H9 (cell line): ENCODE data around the gene FCRL2. TPM values are rescaled to one million over a fixed set of nuclear protein-coding genes. Genes with fewer than 3 reads are reported as not detected.

Source experiments
- DNase-seq: peaks from one replicate; pipeline ENCODE4 v3.0.0-alpha.2; 2017
- H2AFZ ChIP-seq: one replicate; pipeline ENCODE4 v1.6.1; 2013; ENCODE audit warnings: mild to moderate bottlenecking, low read length, control low read depth, moderate library complexity
- H2AK5ac ChIP-seq: 2 replicates; pipeline ENCODE4 v1.6.1; 2013; ENCODE audit warnings: low read length, control low read depth, mixed read lengths; ENCODE audit not compliant: insufficient read length
- H2BK120ac ChIP-seq: one replicate; pipeline ENCODE4 v1.6.1; 2013; ENCODE audit warnings: low read depth, mild to moderate bottlenecking, low read length, control low read depth, inconsistent platforms; ENCODE audit not compliant: poor library complexity, severe bottlenecking
- H2BK12ac ChIP-seq: 2 replicates; pipeline ENCODE4 v1.6.1; 2013; ENCODE audit warnings: low read length, control low read depth, mixed read lengths, low read depth; ENCODE audit not compliant: insufficient read length
- H2BK15ac ChIP-seq: 2 replicates; pipeline ENCODE4 v1.6.1; 2013; ENCODE audit warnings: low read depth, low read length, control low read depth
- H2BK20ac ChIP-seq: one replicate; pipeline ENCODE4 v1.6.1; 2013; ENCODE audit warnings: low read depth, mild to moderate bottlenecking, low read length, control low read depth, inconsistent platforms; ENCODE audit not compliant: poor library complexity, severe bottlenecking
- H2BK5ac ChIP-seq: 2 replicates; pipeline ENCODE4 v1.6.1; 2013; ENCODE audit warnings: low read length, control low read depth, mixed read lengths; ENCODE audit not compliant: insufficient read length
- H3K14ac ChIP-seq: 2 replicates; pipeline ENCODE4 v1.6.1; 2013; ENCODE audit warnings: low read length, control low read depth; ENCODE audit not compliant: insufficient read depth
- H3K18ac ChIP-seq: 2 replicates; pipeline ENCODE4 v1.6.1; 2013; ENCODE audit warnings: low read depth, mild to moderate bottlenecking, mixed read lengths, low read length, control low read depth; ENCODE audit not compliant: insufficient read length
- H3K23ac ChIP-seq: 2 replicates; pipeline ENCODE4 v1.6.1; 2013; ENCODE audit warnings: low read length, control low read depth, mixed read lengths, low read depth; ENCODE audit not compliant: insufficient read length
- H3K23me2 ChIP-seq: 2 replicates; pipeline ENCODE4 v1.6.1; 2013; ENCODE audit warnings: low read depth, mild to moderate bottlenecking, mixed read lengths, low read length, control low read depth; ENCODE audit not compliant: insufficient read length, poor library complexity, severe bottlenecking
- H3K27ac ChIP-seq: 2 replicates; pipeline ENCODE4 v1.5.1; 2013; ENCODE audit warnings: low read length, control low read depth, mixed read lengths, low read depth; ENCODE audit not compliant: insufficient read length
- H3K27me3 ChIP-seq: 2 replicates; pipeline ENCODE4 v1.6.1; 2013; ENCODE audit warnings: low read length, control low read depth, inconsistent platforms; ENCODE audit not compliant: insufficient read depth
- H3K4ac ChIP-seq: 2 replicates; pipeline ENCODE4 v1.6.1; 2013; ENCODE audit warnings: low read depth, mild to moderate bottlenecking, control low read depth, inconsistent platforms, low read length, moderate library complexity
- H3K4me1 ChIP-seq: 2 replicates; pipeline ENCODE4 v1.6.1; 2013; ENCODE audit warnings: low read length, control low read depth, inconsistent platforms; ENCODE audit not compliant: insufficient read depth
- H3K4me2 ChIP-seq: 2 replicates; pipeline ENCODE4 v1.6.1; 2013; ENCODE audit warnings: low read length, control low read depth, mixed read lengths; ENCODE audit not compliant: insufficient read length, insufficient read depth
- H3K56ac ChIP-seq: 2 replicates; pipeline ENCODE4 v1.6.1; 2013; ENCODE audit warnings: low read depth, mild to moderate bottlenecking, mixed read lengths, low read length, control low read depth; ENCODE audit not compliant: insufficient read length
- H3K79me1 ChIP-seq: 2 replicates; pipeline ENCODE4 v1.6.1; 2013; ENCODE audit warnings: low read depth, mild to moderate bottlenecking, moderate library complexity, low read length, control low read depth, inconsistent platforms; ENCODE audit not compliant: insufficient read depth, poor library complexity, severe bottlenecking
- H3K79me2 ChIP-seq: 2 replicates; pipeline ENCODE4 v1.6.1; 2013; ENCODE audit warnings: low read length, control low read depth, inconsistent platforms; ENCODE audit not compliant: insufficient read depth
- H3K9ac ChIP-seq: 2 replicates; pipeline ENCODE4 v1.6.1; 2013; ENCODE audit warnings: low read length, control low read depth, mixed read lengths; ENCODE audit not compliant: insufficient read length; ENCODE audit errors: extremely low read depth
- H3K9me3 ChIP-seq: one replicate; pipeline ENCODE4 v1.6.1; 2013; ENCODE audit warnings: low read depth, low read length, inconsistent platforms; ENCODE audit not compliant: control insufficient read depth
- H3T11ph ChIP-seq: one replicate; pipeline ENCODE4 v1.6.1; 2013; ENCODE audit warnings: mild to moderate bottlenecking, low read length, control low read depth, inconsistent platforms
- H4K20me1 ChIP-seq: one replicate; pipeline ENCODE4 v1.6.1; 2013; ENCODE audit not compliant: control insufficient read depth, insufficient read length, insufficient read depth
- H4K5ac ChIP-seq: 2 replicates; pipeline ENCODE4 v1.6.1; 2013; ENCODE audit warnings: low read depth, mild to moderate bottlenecking, mixed read lengths, low read length, control low read depth; ENCODE audit not compliant: insufficient read length
- H4K8ac ChIP-seq: replicated peaks from 2 replicates; pipeline ENCODE4 v1.6.1; 2013; ENCODE audit warnings: low read length, control low read depth, mixed read lengths, low read depth; ENCODE audit not compliant: insufficient read length
- H4K91ac ChIP-seq: 2 replicates; pipeline ENCODE4 v1.6.1; 2013; ENCODE audit warnings: low read depth, mild to moderate bottlenecking, moderate library complexity, mixed read lengths, low read length, control low read depth; ENCODE audit not compliant: insufficient read length
- H3K27ac Mint-ChIP-seq, 3 experiments: 2 replicates in 2 of 3; 3 replicates in 1 of 3; pipeline ENCODE4 v1.8.0; 2020 to 2021; ENCODE audit warnings: mixed read lengths in 3 of 3, mild to moderate bottlenecking in 1 of 3, moderate library complexity in 1 of 3
- H3K27me3 Mint-ChIP-seq: 2 replicates; pipeline ENCODE4 v1.8.0; 2021; ENCODE audit warnings: low read depth, mild to moderate bottlenecking, moderate library complexity, mixed read lengths
- H3K36me3 Mint-ChIP-seq, 3 experiments: 2 replicates in 2 of 3; 3 replicates in 1 of 3; pipeline ENCODE4 v1.8.0; 2020 to 2021; ENCODE audit warnings: low read depth in 3 of 3, mixed read lengths in 3 of 3; ENCODE audit not compliant: insufficient read depth in 1 of 3
- H3K4me1 Mint-ChIP-seq, 2 experiments: 2 replicates each; pipeline ENCODE4 v1.8.0; 2020; ENCODE audit warnings: mixed read lengths in 2 of 2
- H3K4me3 Mint-ChIP-seq, 2 experiments: 2 replicates in 1 of 2; 3 replicates in 1 of 2; pipeline ENCODE4 v1.8.0; 2020 to 2021; ENCODE audit warnings: mild to moderate bottlenecking in 2 of 2, mixed read lengths in 2 of 2, moderate library complexity in 1 of 2
- H3K9me3 Mint-ChIP-seq, 2 experiments: 2 replicates in 1 of 2; 3 replicates in 1 of 2; pipeline ENCODE4 v1.8.0; 2020; ENCODE audit warnings: mild to moderate bottlenecking in 2 of 2, mixed read lengths in 2 of 2, moderate library complexity in 1 of 2
- CTCF ChIP-seq: fragments of 200-600 bp; sonication (generic); conservative IDR thresholded peaks from 3 replicates; pipeline ENCODE4 v1.8.0; 2021; ENCODE audit warnings: antibody characterized with exemption, mild to moderate bottlenecking
- WGBS: extraction: QIAGEN DNeasy Blood & Tissue Kit; methylation state at CpG from one replicate; pipeline ENCODE4 v1.1.7; 2013; ENCODE audit warnings: missing lambda C conversion rate, low lambda C conversion rate, mixed read lengths; ENCODE audit not compliant: insufficient read length; ENCODE audit errors: extremely low coverage; 5-methylcytosine and 5-hydroxymethylcytosine counted together
- total RNA-seq: library from RNA; stranded (reverse); gene quantifications from 2 replicates; pipeline ENCODE4 v1.2.1, GENCODE V29; 2021

Gene FCRL2
- total RNA-seq, 1 experiment from 2014 or later = not detected

DNA sequence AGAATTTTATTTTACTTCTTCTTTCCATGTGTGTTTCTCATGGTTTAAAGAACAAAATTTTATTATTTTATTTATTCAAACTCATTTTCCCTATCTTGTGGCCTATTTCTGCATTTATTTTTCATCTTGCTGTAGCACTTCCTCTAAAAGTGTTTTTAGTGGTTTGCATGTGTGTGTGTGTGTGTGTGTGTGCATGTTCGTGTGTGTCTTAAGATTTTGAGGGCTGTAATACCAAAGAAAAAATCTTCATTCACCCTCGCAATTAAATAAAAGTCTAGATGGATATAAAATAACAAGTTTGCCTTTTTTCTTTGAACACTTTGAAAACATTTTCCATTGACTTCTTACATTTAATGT is 51.7 kb downstream of the FCRL2 start:
- Histone ChIP-seq H3T11ph (no peak overlapping the region), H4K20me1 (no peaks in the 10 kb centered on the region), H2BK120ac (no peak overlapping the region), H3K56ac (no peak overlapping the region), H3K4me1 (no peaks in the 10 kb centered on the region), H4K5ac (no peak overlapping the region), H3K79me1 (no peaks in the 10 kb centered on the region), H2BK15ac (no peak overlapping the region), H3K18ac (no peak overlapping the region), H2BK20ac (no peak overlapping the region), H3K4ac (no peak overlapping the region), H3K27ac (no peak overlapping the region), H3K23me2 (no peaks in the 10 kb centered on the region), H4K8ac (no peak overlapping the region), H3K79me2 (no peaks in the 10 kb centered on the region), H4K91ac (no peak overlapping the region), H3K14ac (no peak overlapping the region), H3K9me3 (peaks cover 23% of the 10 kb centered on the region), H3K23ac (no peak overlapping the region), H2BK12ac (no peak overlapping the region), H2BK5ac (no peak overlapping the region), H3K4me2 (no peak overlapping the region), H2AFZ (no peak overlapping the region), H3K9ac (no peak overlapping the region), H2AK5ac (no peak overlapping the region), H3K27me3 (no peaks in the 10 kb centered on the region)
- H3K4me1 Mint-ChIP-seq = 0 out of 4 replicates have a peak, but pooled peaks cover 0 to 2% of the 10 kb centered on the region in 2 experiments
- H3K4me3 Mint-ChIP-seq = no peak overlapping the region
- H3K9me3 Mint-ChIP-seq = peaks cover 27 to 33% of the 10 kb centered on the region in 2 experiments
- no peak for TF ChIP-seq CTCF
- H3K27me3 Mint-ChIP-seq = peaks cover 3% of the 10 kb centered on the region; the same call in 1 of the 2 replicates
- DNase-seq = no peak
- no peak overlapping the region for H3K27ac Mint-ChIP-seq
- H3K36me3 Mint-ChIP-seq = peaks cover 8 to 24% (median 18%) of the 10 kb centered on the region in 3 experiments; a peak in 6 of 7 replicates
- no CpG with 5 or more reads among the region's 2 CpGs for WGBS
